ENCODE data around the gene OGA.

Gene OGA

GRCh38 chr10:101816913-101817336 lies 1.3 kb downstream of the OGA start:
- peak overlapping the region; percentile 82 for H3K4me3 ChIP-seq (ENCODE audit: low read depth, low read length)
- DNase-seq (ENCODE audit: low read depth): no peak

GRCh38 chr10:101816376-101816775 lies 1.9 kb downstream of the OGA start:
- no peak for TF ChIP-seq CTCF (IDR thresholded peaks at IDR 0.05; ENCODE audit: low read depth, low read length)
- no peak for TF ChIP-seq MYC (IDR thresholded peaks at IDR 0.05; ENCODE audit: low read depth, low read length)
- TF ChIP-seq POLR2A (IDR thresholded peaks at IDR 0.05; ENCODE audit: extremely low read depth, insufficient read length): no peak
- TF ChIP-seq MAX (IDR thresholded peaks at IDR 0.05; ENCODE audit: low read depth, low read length): no peak
- DNase-seq (ENCODE audit: low read depth): no peak

More at GRCh38 chr10:101816913-101817336, 1.3 kb downstream of the OGA start:
- TF ChIP-seq MYC (IDR thresholded peaks at IDR 0.05; ENCODE audit: low read depth, low read length) (no peak), POLR2A (IDR thresholded peaks at IDR 0.05; ENCODE audit: extremely low read depth, insufficient read length) (no peak), CTCF (IDR thresholded peaks at IDR 0.05; ENCODE audit: low read depth, low read length) (no peak), MAX (IDR thresholded peaks at IDR 0.05; ENCODE audit: low read depth, low read length) (no peak)

GRCh38 chr10:101814466-101815071 lies 3.7 kb downstream of the OGA start:
- H3K4me3 ChIP-seq (ENCODE audit: low read depth, low read length): peak overlapping the region; percentile 82
- DNase-seq (ENCODE audit: low read depth): no peak
- TF ChIP-seq MYC (IDR thresholded peaks at IDR 0.05; ENCODE audit: low read depth, low read length) (no peak), CTCF (IDR thresholded peaks at IDR 0.05; ENCODE audit: low read depth, low read length) (no peak), MAX (IDR thresholded peaks at IDR 0.05; ENCODE audit: low read depth, low read length) (no peak), POLR2A (IDR thresholded peaks at IDR 0.05; ENCODE audit: extremely low read depth, insufficient read length) (no peak)

More at GRCh38 chr10:101816376-101816775, 1.9 kb downstream of the OGA start:
- H3K4me3 ChIP-seq (ENCODE audit: low read depth, low read length): peak overlapping the region; percentile 82

GRCh38 chr10:101812606-101813005 lies 5.6 kb downstream of the OGA start:
- TF ChIP-seq CTCF (IDR thresholded peaks at IDR 0.05; ENCODE audit: low read depth, low read length) (no peak), MAX (IDR thresholded peaks at IDR 0.05; ENCODE audit: low read depth, low read length) (no peak), POLR2A (IDR thresholded peaks at IDR 0.05; ENCODE audit: extremely low read depth, insufficient read length) (no peak), MYC (IDR thresholded peaks at IDR 0.05; ENCODE audit: low read depth, low read length) (no peak)
- no peak for DNase-seq (ENCODE audit: low read depth)
- H3K4me3 ChIP-seq (ENCODE audit: low read depth, low read length): no peak overlapping the region

GRCh38 chr10:101807158-101807557 lies 11.1 kb downstream of the OGA start:
- DNase-seq (ENCODE audit: low read depth): no peak
- TF ChIP-seq MYC (IDR thresholded peaks at IDR 0.05; ENCODE audit: low read depth, low read length) (no peak), POLR2A (IDR thresholded peaks at IDR 0.05; ENCODE audit: extremely low read depth, insufficient read length) (no peak), MAX (IDR thresholded peaks at IDR 0.05; ENCODE audit: low read depth, low read length) (no peak), CTCF (IDR thresholded peaks at IDR 0.05; ENCODE audit: low read depth, low read length) (no peak)

More at GRCh38 chr10:101807158-101807557, 11.1 kb downstream of the OGA start:
- no peak overlapping the region for H3K4me3 ChIP-seq (ENCODE audit: low read depth, low read length)
